ENCODE measurements around the gene BRCA2. TPM values are rescaled to one million over a fixed set of nuclear protein-coding genes. Genes with fewer than 3 reads are reported as not detected.

The BRCA2 gene
- total and polyA plus RNA-seq, 9 of the 15 experiments (the other 6 are each of a cell fraction or from before 2014, with no cell fraction given): 4.1 to 17.3 (median 5.8) TPM

- Histone ChIP-seq H3K9me1 (ENCODE audit: control insufficient read depth, insufficient read depth, low read length) (no peaks in the 10 kb centered on the region), H3K4me1 (replicated peaks in 1 of 2; ENCODE audit: control insufficient read depth in 2 of 2, insufficient read depth in 2 of 2, low read length in 2 of 2) (peaks cover 0 to 6% of the 10 kb centered on the region in 2 experiments; a peak in 2 of 5 replicates), H3K9ac (ENCODE audit: insufficient read depth in 1 of 2, low read depth in 2 of 2, low read length in 2 of 2) (no peak overlapping the region), H3K27ac (ENCODE audit: extremely low read depth, low read depth, low read length) (no peak overlapping the region), H3K79me2 (ENCODE audit: control insufficient read depth, insufficient read depth, low read length) (no peaks in the 10 kb centered on the region), H2AFZ (ENCODE audit: low read depth, low read length) (no peak overlapping the region), H3K36me3 (ENCODE audit: control insufficient read depth, insufficient read depth, low read length) (no peaks in the 10 kb centered on the region), H3K9me3 (replicated peaks; ENCODE audit: control insufficient read depth, insufficient read depth, low read depth, low read length) (no peaks in the 10 kb centered on the region), H4K20me1 (replicated peaks; ENCODE audit: control insufficient read depth, insufficient read depth, low read length) (no peaks in the 10 kb centered on the region), H3K4me3 (no peak overlapping the region), H3K27me3 (ENCODE audit: control insufficient read depth in 2 of 2, insufficient read depth in 2 of 2, low read length in 2 of 2) (no peaks in the 10 kb centered on the region), H3K4me2 (ENCODE audit: insufficient read depth, low read length) (no peak overlapping the region)
- ChIA-PET POLR2A (no interaction called here), CTCF (ENCODE audit: low intra/inter-chr PET ratio) (no interaction called here)
- FAIRE-seq (no peak), DNase-seq (ENCODE audit: extremely low read depth in 1 of 4, low spot score in 3 of 4) (no peak), ATAC-seq (no peak)
- 30% methylated on average over 3 of the region's 3 CpGs for WGBS (ENCODE audit: insufficient coverage, low coverage, missing lambda C conversion rate)
- no TSS peak for BruUV-seq (replicated peaks)
- intact Hi-C loops (cut with micrococcal nuclease) (no loop called here), in situ Hi-C loops (cut with MboI) (no loop called here)
- TF ChIP-seq SNIP1 (IDR thresholded peaks at IDR 0.05; ENCODE audit: low read depth) (no peak), OTX1 (CRISPR knock-in tag; IDR thresholded peaks at IDR 0.05) (no peak), ARID2 (IDR thresholded peaks at IDR 0.05) (no peak), SMARCA4 (IDR thresholded peaks at IDR 0.05) (no peak), TFAM (CRISPR knock-in tag; conservative IDR thresholded peaks at IDR 0.05) (no peak), ZNF639 (CRISPR knock-in tag; conservative IDR thresholded peaks at IDR 0.05 in 1 of 2, IDR thresholded peaks at IDR 0.05 in 1 of 2) (no peak), POLR2G (IDR thresholded peaks at IDR 0.05; ENCODE audit: low read depth, low read length) (no peak), PATZ1 (CRISPR knock-in tag; IDR thresholded peaks at IDR 0.05; ENCODE audit: borderline replicate concordance) (no peak), ERF (CRISPR knock-in tag; IDR thresholded peaks at IDR 0.05) (no peak), AFF1 (IDR thresholded peaks at IDR 0.05; ENCODE audit: low read depth in 1 of 2, partially characterized antibody in 2 of 2) (no peak), KAT7 (CRISPR knock-in tag; IDR thresholded peaks at IDR 0.05; ENCODE audit: borderline replicate concordance) (no peak), BHLHE40 (IDR thresholded peaks at IDR 0.05; ENCODE audit: low read length) (no peak), GATA2 (CRISPR knock-in tag; IDR thresholded peaks at IDR 0.05) (no peak), CBX3 (IDR thresholded peaks at IDR 0.05; ENCODE audit: borderline replicate concordance in 1 of 2, low read length in 2 of 2) (no peak), ATF1 (CRISPR knock-in tag; IDR thresholded peaks at IDR 0.05) (no peak), ATF1 (tag; IDR thresholded peaks at IDR 0.05) (no peak), EWSR1 (IDR thresholded peaks at IDR 0.05; ENCODE audit: borderline replicate concordance, low read depth, partially characterized antibody) (no peak)
Measured at GRCh38 chr13:32413284-32413683, 98.0 kb downstream of the BRCA2 start.
